Common myeloid progenitor, CD34-positive (primary cell): ENCODE results near the gene KCTD14.
A peak's percentile ranks its signal among the peaks of the same experiment; 100 is the strongest.
"Not testable (repeated sequence)": the region's sequence is repeated elsewhere in the genome, so short reads cannot be mapped to it uniquely, and the experiment has no call there.

ENCODE experiments used
- CTCF ChIA-PET: fragments of 350-600 bp; sonication (Branson Sonifier 250); formaldehyde crosslinking; loops from one replicate; lab custom pipeline; 2021; ENCODE audit warnings: antibody characterized with exemption; lab: Charles Lee
- POLR2A ChIA-PET: fragments of 350-600 bp; sonication (Branson Sonifier 250); formaldehyde crosslinking; loops from one replicate; lab custom pipeline; 2021; ENCODE audit warnings: antibody characterized with exemption; lab: Charles Lee
- DNase-seq, 3 donors: peaks; one replicate each; pipeline versions ENCODE4 v3.0.0 to v3.0.0-alpha.2; 2013
- H3K27ac ChIP-seq, 2 experiments: 1 replicate in 1 of 2; 2 replicates in 1 of 2; pipeline ENCODE4 v1.7.0; 2013; ENCODE audit warnings: inconsistent platforms in 2 of 2, low read length in 2 of 2, mild to moderate bottlenecking in 2 of 2, low read depth in 1 of 2, moderate library complexity in 1 of 2; ENCODE audit not compliant: severe bottlenecking in 2 of 2, insufficient read depth in 1 of 2, poor library complexity in 1 of 2
- H3K27me3 ChIP-seq, 5 experiments: replicated peaks in 2 of 5; 1 replicate in 3 of 5; 2 replicates in 2 of 5; pipeline versions ENCODE4 v1.6.1 to v1.7.0; 2013; ENCODE audit warnings: low read length in 4 of 5, mild to moderate bottlenecking in 2 of 5, moderate library complexity in 2 of 5, inconsistent platforms in 1 of 5; ENCODE audit not compliant: insufficient read depth in 5 of 5, control insufficient read depth in 4 of 5
- H3K36me3 ChIP-seq, 4 experiments: 1 replicate in 2 of 4; 2 replicates in 2 of 4; pipeline versions ENCODE4 v1.6.1 to v1.7.0; 2013; ENCODE audit warnings: low read length in 3 of 4, control low read depth in 1 of 4, mild to moderate bottlenecking in 1 of 4; ENCODE audit not compliant: control insufficient read depth in 4 of 4, insufficient read depth in 4 of 4
- H3K4me1 ChIP-seq, 4 experiments: 1 replicate in 3 of 4; 2 replicates in 1 of 4; pipeline versions ENCODE4 v1.6.1 to v1.7.1; 2013; ENCODE audit warnings: low read length in 3 of 4, mild to moderate bottlenecking in 3 of 4, control low read depth in 1 of 4, inconsistent platforms in 1 of 4, moderate library complexity in 1 of 4; ENCODE audit not compliant: control insufficient read depth in 4 of 4, insufficient read depth in 4 of 4; ENCODE audit errors: control extremely low read depth in 1 of 4
- H3K4me3 ChIP-seq, 7 experiments: 1 replicate in 4 of 7; 2 replicates in 3 of 7; pipeline versions ENCODE4 v1.5.1 to v1.7.0; 2013; ENCODE audit warnings: mild to moderate bottlenecking in 7 of 7, low read length in 6 of 7, moderate library complexity in 6 of 7, inconsistent platforms in 2 of 7, low read depth in 2 of 7, control low read depth in 1 of 7; ENCODE audit not compliant: insufficient read depth in 4 of 7, control insufficient read depth in 1 of 7; ENCODE audit errors: extremely low read depth in 1 of 7
- H3K9me3 ChIP-seq, 5 experiments: 1 replicate in 4 of 5; 2 replicates in 1 of 5; pipeline versions ENCODE4 v1.6.1 to v1.7.1; 2013; ENCODE audit warnings: low read length in 4 of 5, mild to moderate bottlenecking in 2 of 5, inconsistent platforms in 1 of 5, low read depth in 1 of 5, moderate library complexity in 1 of 5; ENCODE audit not compliant: control insufficient read depth in 4 of 5, insufficient read depth in 2 of 5; ENCODE audit errors: control extremely low read depth in 1 of 5
- WGBS: methylation state at CpG from one replicate; pipeline ENCODE4 v1.1.5; 2013; ENCODE audit not compliant: insufficient coverage; 5-methylcytosine and 5-hydroxymethylcytosine counted together

KCTD14 gene

DNA sequence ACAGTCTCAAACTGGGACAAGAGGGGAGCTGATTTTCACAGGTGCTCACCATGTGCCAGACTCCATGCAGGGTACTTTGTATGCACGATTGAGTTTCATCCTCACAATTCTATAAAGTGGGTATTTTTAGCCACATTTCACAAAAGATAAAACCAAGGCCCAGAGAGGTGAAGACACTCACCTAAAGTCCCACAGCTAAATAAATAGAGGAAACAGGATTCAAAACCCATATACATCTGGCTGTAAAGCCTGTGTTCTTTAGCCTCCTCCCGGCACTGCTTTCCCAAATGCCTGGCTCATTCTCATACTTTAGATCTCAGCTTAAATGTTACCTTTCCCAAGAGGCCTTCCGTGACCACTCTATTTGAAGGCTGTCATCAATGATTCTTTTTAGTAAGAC lies 13.2 kb upstream of the KCTD14 start:
- no peak overlapping the region for H3K4me3 ChIP-seq
- 100% methylated on average over 2 of the region's 3 CpGs for WGBS
- DNase-seq, result no peak
- H3K9me3 ChIP-seq, result no peaks in the 10 kb centered on the region
- H3K27me3 ChIP-seq, result no peaks in the 10 kb centered on the region
- peaks cover 0 to 25% (median 17%) of the 10 kb centered on the region in 4 experiments for H3K4me1 ChIP-seq
- POLR2A ChIA-PET, result no interaction called here
- H3K36me3 ChIP-seq, result no peaks in the 10 kb centered on the region
- H3K27ac ChIP-seq, result no peak overlapping the region
- CTCF ChIA-PET, result interaction anchor here (5.2 kb wide), 1 partner anchor 9 kb away, joined by 41 read pairs; no protein-coding TSS in a partner anchor

GRCh38 chr11:78034623-78035022 lies 11.5 kb upstream of the KCTD14 start:
- H3K36me3 ChIP-seq, result no peaks in the 10 kb centered on the region
- no peaks in the 10 kb centered on the region for H3K9me3 ChIP-seq
- peaks cover 0 to 23% (median 14%) of the 10 kb centered on the region in 4 experiments for H3K4me1 ChIP-seq
- no peaks in the 10 kb centered on the region for H3K27me3 ChIP-seq
- CTCF ChIA-PET, result interaction anchor here (0.7 to 5.2 kb wide), 4 partner anchors 10 to 611 kb away, joined by 3 to 41 read pairs (median 3); no protein-coding TSS in a partner anchor
- no peak for DNase-seq
- H3K27ac ChIP-seq, result no peak overlapping the region
- WGBS, result 88% methylated on average over 7 of the region's 10 CpGs
- H3K4me3 ChIP-seq, result no peak overlapping the region
- POLR2A ChIA-PET, result no interaction called here

- H3K4me1 ChIP-seq, result peaks cover 0 to 21% (median 10%) of the 10 kb centered on the region in 4 experiments
- H3K27me3 ChIP-seq, result no peaks in the 10 kb centered on the region
- POLR2A ChIA-PET, result no interaction called here
- H3K9me3 ChIP-seq, result no peaks in the 10 kb centered on the region
- CTCF ChIA-PET, result interaction anchor here (0.6 to 5.2 kb wide), 3 partner anchors 12 to 41 kb away, joined by 3 to 41 read pairs (median 5); no protein-coding TSS in a partner anchor
- H3K27ac ChIP-seq, result no peak overlapping the region
- H3K36me3 ChIP-seq, result no peaks in the 10 kb centered on the region
- no peak overlapping the region for H3K4me3 ChIP-seq
- WGBS, result no CpG with 5 or more reads among the region's 4 CpGs
- no peak for DNase-seq
These were observed 10.0 kb upstream of the KCTD14 start for GRCh38 chr11:78033040-78033439.

GRCh38 chr11:78032090-78032489 lies 9.0 kb upstream of the KCTD14 start:
- ChIA-PET POLR2A (no interaction called here), CTCF (interaction anchor here (1.6 kb wide), 1 partner anchor 11 kb away, joined by 5 read pairs; no protein-coding TSS in a partner anchor)
- Histone ChIP-seq H3K4me3 (no peak overlapping the region), H3K27me3 (no peaks in the 10 kb centered on the region), H3K36me3 (no peaks in the 10 kb centered on the region), H3K9me3 (no peaks in the 10 kb centered on the region), H3K27ac (no peak overlapping the region), H3K4me1 (peaks cover 0 to 21% (median 10%) of the 10 kb centered on the region in 4 experiments)
- no peak for DNase-seq

GRCh38 chr11:78031629-78032028 lies 8.6 kb upstream of the KCTD14 start:
- no peak for DNase-seq
- peaks cover 0 to 21% (median 10%) of the 10 kb centered on the region in 4 experiments for H3K4me1 ChIP-seq
- H3K4me3 ChIP-seq, result no peak overlapping the region
- WGBS, result 100% methylated on average over 3 of the region's 3 CpGs
- H3K27me3 ChIP-seq, result no peaks in the 10 kb centered on the region
- H3K27ac ChIP-seq, result no peak overlapping the region
- no peaks in the 10 kb centered on the region for H3K36me3 ChIP-seq
- POLR2A ChIA-PET, result no interaction called here
- CTCF ChIA-PET, result interaction anchor here (0.6 to 1.6 kb wide), 3 partner anchors 11 to 74 kb away, joined by 3 to 5 read pairs (median 4); no protein-coding TSS in a partner anchor
- H3K9me3 ChIP-seq, result no peaks in the 10 kb centered on the region

DNA sequence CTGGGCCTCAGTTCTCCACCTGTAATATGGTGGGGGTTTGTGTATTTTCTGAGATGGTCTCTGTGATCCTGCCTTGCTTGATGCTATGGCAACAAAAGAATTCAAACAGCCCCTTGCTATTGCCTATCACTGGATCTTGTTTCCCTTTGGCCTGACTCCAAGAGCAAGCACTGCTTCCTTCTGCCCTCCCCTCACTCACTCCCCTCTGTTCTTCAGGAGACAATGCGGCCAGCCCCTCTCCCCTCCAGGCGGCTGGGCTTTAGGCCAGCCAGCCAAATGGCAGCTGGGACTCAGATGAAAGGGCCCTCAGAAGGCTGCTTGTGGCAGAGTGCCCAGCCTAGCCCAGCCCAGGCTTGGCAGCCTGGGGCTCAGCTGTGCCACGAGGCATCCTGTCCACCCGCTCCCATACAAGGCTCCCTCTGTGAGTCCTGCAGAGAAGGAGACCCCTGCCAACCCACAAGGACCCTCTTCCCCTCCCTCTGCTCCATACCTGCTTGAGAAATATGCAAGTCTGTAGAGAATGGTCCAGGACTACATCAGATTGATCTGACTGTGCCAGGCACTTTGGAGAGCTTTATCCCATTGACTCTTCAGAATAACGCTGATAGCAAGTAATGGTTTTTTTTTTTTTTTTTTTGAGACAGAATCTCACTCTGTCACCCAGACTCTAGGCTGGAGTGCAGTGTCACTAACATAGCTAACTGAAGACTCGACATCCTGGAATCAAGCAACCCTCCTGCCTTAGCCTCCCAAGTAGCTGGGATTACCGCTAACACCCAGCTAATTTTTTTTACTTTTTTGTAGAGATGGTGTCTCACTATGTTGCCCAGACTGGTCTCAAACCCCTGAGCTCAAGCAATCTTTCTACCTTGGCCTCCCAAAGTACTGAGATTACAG lies 7.6 kb upstream of the KCTD14 start:
- WGBS, result 40% methylated on average over 3 of the region's 7 CpGs
- DNase-seq, result peak; percentile 69 to 94 (median 89)
- CTCF ChIA-PET, result interaction anchor here (0.6 to 1.3 kb wide), 3 partner anchors 9 to 73 kb away, joined by 3 to 4 read pairs (median 4); no protein-coding TSS in a partner anchor

GRCh38 chr11:78028423-78028822 lies 5.3 kb upstream of the KCTD14 start:
- CTCF ChIA-PET, result interaction anchor here (0.6 kb wide), 2 partner anchors 28 to 33 kb away, joined by 3 read pairs; no protein-coding TSS in a partner anchor
- POLR2A ChIA-PET, result interaction anchor here (0.6 to 0.8 kb wide), 2 partner anchors 112 to 322 kb away, joined by 3 read pairs; no protein-coding TSS in a partner anchor
- not testable (repeated sequence) for H3K27ac ChIP-seq, DNase-seq, H3K9me3 ChIP-seq, H3K36me3 ChIP-seq, H3K27me3 ChIP-seq, H3K4me3 ChIP-seq
- WGBS, result 100% methylated on average over 7 of the region's 9 CpGs
- peaks cover 0 to 21% (median 10%) of the 10 kb centered on the region in 4 experiments for H3K4me1 ChIP-seq

More for the DNA sequence above, 7.6 kb upstream of the KCTD14 start:
- Histone ChIP-seq H3K36me3 (no peaks in the 10 kb centered on the region), H3K9me3 (no peaks in the 10 kb centered on the region), H3K4me1 (peaks cover 0 to 21% (median 10%) of the 10 kb centered on the region in 4 experiments), H3K27me3 (no peaks in the 10 kb centered on the region), H3K27ac (peak overlapping the region in 1 of 2 experiments; percentile 72), H3K4me3 (peak overlapping the region in 1 of 7 experiments; percentile 35)
- POLR2A ChIA-PET, result no interaction called here
